ENCODE data around the gene CBARP.
A peak's percentile ranks its signal among the peaks of the same experiment; 100 is the strongest.
"Not testable (repeated sequence)": the region's sequence is repeated elsewhere in the genome, so short reads cannot be mapped to it uniquely, and the experiment has no call there.

Gene CBARP

DNA sequence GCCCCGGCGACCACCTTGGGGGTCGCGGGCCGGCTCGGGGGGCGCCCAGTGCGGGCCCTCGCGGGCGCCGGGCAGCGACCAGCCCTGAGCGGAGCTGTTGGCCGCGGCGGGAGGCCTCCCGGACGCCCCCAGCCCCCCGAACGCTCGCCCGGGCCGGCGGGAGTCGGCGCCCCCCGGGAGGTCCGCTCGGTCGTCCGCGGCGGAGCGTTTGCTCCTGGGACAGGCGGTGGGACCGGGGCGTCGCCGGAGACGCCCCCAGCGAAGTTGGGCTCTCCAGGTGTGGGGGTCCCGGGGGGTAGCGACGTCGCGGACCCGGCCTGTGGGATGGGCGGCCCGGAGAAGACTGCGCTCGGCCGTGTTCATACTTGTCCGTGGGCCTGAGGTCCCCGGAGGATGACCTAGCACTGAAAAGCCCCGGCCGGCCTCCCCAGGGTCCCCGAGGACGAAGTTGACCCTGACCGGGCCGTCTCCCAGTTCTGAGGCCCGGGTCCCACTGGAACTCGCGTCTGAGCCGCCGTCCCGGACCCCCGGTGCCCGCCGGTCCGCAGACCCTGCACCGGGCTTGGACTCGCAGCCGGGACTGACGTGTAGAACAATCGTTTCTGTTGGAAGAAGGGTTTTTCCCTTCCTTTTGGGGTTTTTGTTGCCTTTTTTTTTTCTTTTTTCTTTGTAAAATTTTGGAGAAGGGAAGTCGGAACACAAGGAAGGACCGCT, 31.5 kb downstream of the CBARP start:
- peak; percentile 53 for DNase-seq

DNA sequence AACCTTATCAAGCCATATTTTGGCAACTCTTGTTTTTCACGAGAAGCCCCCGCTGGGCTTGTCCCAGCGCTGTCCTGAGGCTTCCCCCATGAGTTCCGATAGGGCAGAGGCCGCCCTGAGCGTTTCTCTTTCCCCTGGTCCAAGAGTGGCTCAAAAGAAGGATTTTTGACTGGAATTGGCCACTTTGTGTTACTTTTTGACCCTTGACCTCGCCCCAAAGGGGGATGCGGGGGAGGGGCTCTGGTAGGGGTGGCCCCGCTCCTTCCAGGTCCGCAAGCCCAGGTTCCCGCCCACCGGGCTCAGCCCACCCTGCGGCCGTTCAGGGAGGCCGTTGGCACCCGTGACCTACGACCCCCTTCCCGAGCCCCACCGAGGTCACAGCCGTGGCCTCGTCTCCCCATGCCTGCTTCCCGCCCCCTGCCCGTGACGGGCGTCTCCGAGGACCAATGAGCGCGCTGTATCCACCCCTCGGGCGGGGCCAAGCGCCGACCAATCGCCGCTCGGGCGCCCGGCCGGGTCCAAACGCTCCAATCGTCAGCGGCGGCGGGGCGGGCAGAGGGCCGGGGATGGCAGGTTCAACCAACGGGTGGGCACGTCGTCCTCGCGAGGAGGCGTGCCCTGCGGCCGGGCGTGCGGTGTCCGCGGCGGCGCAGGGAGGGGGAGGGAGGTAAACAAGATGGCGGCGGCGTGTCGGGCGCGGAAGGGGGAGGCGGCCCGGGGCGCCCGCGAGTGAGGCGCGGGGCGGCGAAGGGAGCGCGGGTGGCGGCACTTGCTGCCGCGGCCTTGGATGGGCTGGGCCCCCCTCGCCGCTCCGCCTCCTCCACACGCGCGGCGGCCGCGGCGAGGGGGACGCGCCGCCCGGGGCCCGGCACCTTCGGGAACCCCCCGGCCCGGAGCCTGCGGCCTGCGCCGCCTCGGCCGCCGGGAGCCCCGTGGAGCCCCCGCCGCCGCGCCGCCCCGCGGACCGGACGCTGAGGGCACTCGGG, 32.4 kb downstream of the CBARP start, which contains the start of gene STK11:
STK11 (plus strand) TSS at position 665 of the 986 bp plus-strand sequence. CDS start 1,136 bp downstream, outside the sequence.
- peak; percentile 99 for DNase-seq

DNA sequence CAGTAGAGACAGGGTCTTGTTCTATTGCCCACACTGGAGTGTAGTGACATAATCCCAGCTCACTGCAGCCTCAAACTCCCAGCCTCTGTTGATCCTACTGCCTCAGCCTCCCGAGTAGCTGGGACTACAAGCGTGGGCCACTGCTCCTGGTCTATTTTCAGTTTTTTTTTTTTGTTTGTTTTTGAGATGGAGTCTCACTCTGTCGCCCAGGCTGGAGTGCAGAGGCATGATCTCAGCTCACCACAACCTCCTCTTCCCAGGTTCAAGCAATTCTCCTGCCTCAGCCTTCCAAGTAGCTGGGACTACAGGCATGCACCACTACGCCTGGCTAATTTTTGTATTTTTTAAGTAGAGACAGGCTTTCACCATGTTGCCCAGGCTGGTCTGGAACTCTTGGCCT, 37.2 kb downstream of the CBARP start:
- DNase-seq: not testable (repeated sequence)

DNA sequence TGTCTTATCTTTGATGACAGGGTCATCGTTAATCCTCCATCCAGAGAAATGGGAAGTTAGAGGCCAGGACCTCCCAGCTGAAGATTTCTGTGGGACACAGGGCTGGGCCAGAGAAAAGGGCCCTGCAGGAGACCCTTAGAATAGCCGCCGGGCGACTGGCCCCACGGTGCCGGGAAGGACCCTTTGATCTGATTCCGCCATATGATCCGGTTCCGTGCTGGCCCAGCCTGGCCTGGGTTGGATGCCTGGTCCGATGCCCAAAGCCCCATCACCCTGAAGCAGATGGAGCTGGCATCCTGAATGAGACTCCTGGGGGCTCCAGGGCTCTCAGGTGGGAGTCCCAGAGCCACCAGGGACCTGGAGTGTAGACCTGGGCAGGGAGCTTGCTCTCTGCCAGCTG, 38.3 kb downstream of the CBARP start:
- no peak for DNase-seq

DNA sequence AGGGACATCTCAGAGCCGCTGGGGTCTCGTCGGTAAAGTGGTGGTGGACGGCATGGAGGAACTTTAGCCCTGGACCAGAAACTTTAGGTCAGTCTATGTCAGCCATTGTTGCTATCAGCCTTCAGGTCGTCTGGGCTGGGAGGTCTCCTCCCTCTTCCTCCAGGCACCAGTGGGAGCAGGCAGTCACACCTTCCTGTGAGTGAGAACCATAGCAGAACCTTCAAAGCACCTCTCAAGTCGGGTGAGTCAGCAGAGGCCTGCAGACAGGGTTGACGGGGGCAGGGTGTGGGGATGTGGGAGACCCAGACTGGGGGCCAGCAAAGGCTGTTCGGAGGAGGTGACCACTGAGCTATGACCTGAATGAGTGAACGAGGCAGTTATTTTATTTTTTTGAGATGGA, 48.4 kb downstream of the CBARP start:
- DNase-seq: peak; percentile 95

DNA sequence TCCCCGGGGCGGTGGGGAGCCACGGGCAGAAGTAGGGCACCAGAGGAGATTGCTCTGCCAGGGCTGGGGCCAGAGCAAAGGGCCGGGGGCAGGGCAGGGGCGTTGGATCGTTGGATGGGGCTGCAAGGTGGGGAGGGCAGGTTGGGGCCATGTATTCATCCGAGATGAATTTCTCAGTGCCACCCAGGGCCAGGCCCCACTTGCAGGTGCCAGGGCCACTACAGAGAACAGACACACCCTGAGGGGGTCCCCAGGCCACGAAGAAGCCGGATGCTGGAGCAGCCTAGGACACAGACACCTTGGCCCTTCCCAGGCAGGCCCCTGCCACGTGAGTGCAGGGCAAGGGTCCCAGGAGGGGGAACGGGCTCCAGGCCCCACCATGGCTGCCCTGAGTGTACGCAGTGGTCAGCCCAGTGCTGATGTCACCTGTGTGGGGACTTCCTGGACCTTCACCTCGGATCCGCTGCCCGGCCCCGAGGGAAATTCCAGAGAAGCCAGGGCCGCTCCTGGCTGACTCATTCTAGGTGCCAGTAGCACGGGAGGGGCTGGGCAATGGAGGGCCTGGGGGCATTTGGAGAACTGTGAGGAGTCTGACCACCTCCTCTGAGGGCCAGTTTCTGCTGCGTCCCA, 54.1 kb downstream of the CBARP start:
- peak; percentile 98 for DNase-seq

DNA sequence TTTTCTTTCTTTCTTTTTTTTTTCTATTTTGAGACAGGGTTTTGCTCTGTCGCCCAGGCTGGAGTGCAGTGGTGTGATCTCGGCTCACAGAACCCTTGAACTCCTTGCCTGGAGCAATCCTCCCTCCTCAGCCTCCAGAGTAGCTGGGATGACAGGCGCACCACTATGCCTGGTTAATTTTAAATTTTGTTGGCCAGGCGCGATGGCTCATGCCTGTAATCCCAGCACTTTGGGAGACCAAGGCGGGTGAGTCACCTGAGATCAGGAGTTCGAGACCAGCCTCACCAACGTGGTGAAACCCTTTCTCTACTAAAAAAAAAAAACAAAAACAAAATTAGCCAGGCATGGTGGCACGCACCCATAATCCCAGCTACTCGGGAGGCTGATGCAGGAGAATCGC, 55.1 kb downstream of the CBARP start:
- peak; percentile 68 for DNase-seq

DNA sequence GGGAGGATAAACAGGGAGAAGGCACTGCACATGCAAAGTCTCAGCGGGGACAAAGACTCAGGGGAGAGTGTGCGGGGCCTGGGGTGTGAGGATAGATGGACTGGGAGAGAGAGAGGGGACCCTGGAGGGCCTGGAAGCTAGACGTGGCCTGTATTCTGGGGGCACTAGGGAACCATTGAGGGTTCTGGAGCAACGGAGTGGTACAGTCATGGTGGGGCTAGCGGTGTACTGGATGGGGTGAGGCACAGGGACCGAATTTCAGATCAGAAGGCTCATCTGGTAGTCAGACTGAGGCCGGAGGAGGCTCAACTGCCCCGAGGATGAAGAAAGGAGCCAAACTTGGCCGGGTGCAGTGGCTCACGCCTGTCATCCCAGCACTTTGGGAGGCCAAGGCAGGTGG, 55.7 kb downstream of the CBARP start:
- no peak for DNase-seq

DNA sequence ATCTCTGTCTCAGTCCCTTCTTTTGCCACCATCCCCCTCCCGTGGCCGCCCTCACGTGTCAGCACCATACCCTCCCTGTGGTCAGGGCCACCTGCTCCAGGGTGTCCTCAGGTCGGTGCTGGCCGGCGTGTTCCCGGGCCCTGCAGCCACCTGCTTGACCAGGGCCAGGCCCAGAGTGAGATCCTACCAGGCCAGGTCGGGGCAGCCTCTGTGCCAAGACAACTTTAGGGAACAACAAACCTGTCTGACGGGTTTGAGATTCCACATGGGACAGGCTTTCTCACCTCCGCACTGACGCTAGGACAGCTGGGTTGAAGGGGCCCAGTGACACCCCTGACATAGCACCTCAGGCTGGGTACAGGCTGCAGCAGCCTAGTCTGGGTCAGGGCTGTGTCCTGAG, 56.2 kb downstream of the CBARP start:
- peak; percentile 82 for DNase-seq

All from islet precursor cell (in vitro differentiated cells).